ENCODE data around the gene BTF3. TPM values are rescaled to one million over a fixed set of nuclear protein-coding genes. Genes with fewer than 3 reads are reported as not detected.
"Not testable (repeated sequence)": the region's sequence is repeated elsewhere in the genome, so short reads cannot be mapped to it uniquely, and the experiment has no call there.

The BTF3 gene
- 764 and 864 TPM in 2 replicates for polyA plus RNA-seq (2014; cell fraction: cytosol; rRNA removed)
- 413 and 580 TPM in 2 replicates for polyA plus RNA-seq (2014; cell fraction: nucleus; rRNA removed)

GRCh38 chr5:73498057-73498992 is at the start of gene BTF3:
TSS of gene BTF3 (plus strand) at chr5:73498442. CDS start at chr5:73498668, 226 bp downstream.
- DNase-seq (ENCODE audit: low spot score): peak; percentile 98

- peak; percentile 86 for DNase-seq (ENCODE audit: low spot score)
Measured at GRCh38 chr5:73448463-73449136, 49.6 kb upstream of the BTF3 start, which contains the start of gene FOXD1. TSS of gene FOXD1 (minus strand) at chr5:73448777. CDS start at chr5:73448362, 415 bp downstream.

GRCh38 chr5:73450137-73450536 is 48.1 kb upstream of the BTF3 start:
- DNase-seq (ENCODE audit: low spot score): no peak

GRCh38 chr5:73450672-73451223 is 47.5 kb upstream of the BTF3 start:
- DNase-seq (ENCODE audit: low spot score): no peak

- DNase-seq (ENCODE audit: low spot score): peak; percentile 42
Measured at GRCh38 chr5:73451224-73452130, 46.8 kb upstream of the BTF3 start.

GRCh38 chr5:73452215-73452614 is 46.0 kb upstream of the BTF3 start:
- no peak for DNase-seq (ENCODE audit: low spot score)

GRCh38 chr5:73454379-73455036 is 43.7 kb upstream of the BTF3 start:
- DNase-seq (ENCODE audit: low spot score): peak; percentile 71

- DNase-seq (ENCODE audit: low spot score): not testable (repeated sequence)
Measured at GRCh38 chr5:73456462-73456861, 41.8 kb upstream of the BTF3 start.

GRCh38 chr5:73459366-73459765 is 38.9 kb upstream of the BTF3 start:
- no peak for DNase-seq (ENCODE audit: low spot score)

- DNase-seq (ENCODE audit: low spot score): no peak
Measured at GRCh38 chr5:73460133-73460532, 38.1 kb upstream of the BTF3 start.

- DNase-seq (ENCODE audit: low spot score): no peak
Measured at GRCh38 chr5:73464016-73464745, 34.1 kb upstream of the BTF3 start.

- not testable (repeated sequence) for DNase-seq (ENCODE audit: low spot score)
Measured at GRCh38 chr5:73468638-73469037, 29.6 kb upstream of the BTF3 start.

GRCh38 chr5:73469878-73470277 is 28.4 kb upstream of the BTF3 start:
- DNase-seq (ENCODE audit: low spot score): no peak

- no peak for DNase-seq (ENCODE audit: low spot score)
Measured at GRCh38 chr5:73471654-73472053, 26.6 kb upstream of the BTF3 start.

- no peak for DNase-seq (ENCODE audit: low spot score)
Measured at GRCh38 chr5:73472116-73472515, 26.1 kb upstream of the BTF3 start.

GRCh38 chr5:73480500-73480899 is 17.7 kb upstream of the BTF3 start:
- DNase-seq (ENCODE audit: low spot score): no peak

- no peak for DNase-seq (ENCODE audit: low spot score)
Measured at GRCh38 chr5:73482383-73483136, 15.7 kb upstream of the BTF3 start.

GRCh38 chr5:73483676-73484075 is 14.6 kb upstream of the BTF3 start:
- no peak for DNase-seq (ENCODE audit: low spot score)

- no peak for DNase-seq (ENCODE audit: low spot score)
Measured at GRCh38 chr5:73484511-73484910, 13.7 kb upstream of the BTF3 start.
